ENCODE data around the gene BRSK2. TPM values are rescaled to one million over a fixed set of nuclear protein-coding genes. Genes with fewer than 3 reads are reported as not detected.

BRSK2 gene
- total RNA-seq, 1 donor from 2014 or later = 6.9 TPM

DNA sequence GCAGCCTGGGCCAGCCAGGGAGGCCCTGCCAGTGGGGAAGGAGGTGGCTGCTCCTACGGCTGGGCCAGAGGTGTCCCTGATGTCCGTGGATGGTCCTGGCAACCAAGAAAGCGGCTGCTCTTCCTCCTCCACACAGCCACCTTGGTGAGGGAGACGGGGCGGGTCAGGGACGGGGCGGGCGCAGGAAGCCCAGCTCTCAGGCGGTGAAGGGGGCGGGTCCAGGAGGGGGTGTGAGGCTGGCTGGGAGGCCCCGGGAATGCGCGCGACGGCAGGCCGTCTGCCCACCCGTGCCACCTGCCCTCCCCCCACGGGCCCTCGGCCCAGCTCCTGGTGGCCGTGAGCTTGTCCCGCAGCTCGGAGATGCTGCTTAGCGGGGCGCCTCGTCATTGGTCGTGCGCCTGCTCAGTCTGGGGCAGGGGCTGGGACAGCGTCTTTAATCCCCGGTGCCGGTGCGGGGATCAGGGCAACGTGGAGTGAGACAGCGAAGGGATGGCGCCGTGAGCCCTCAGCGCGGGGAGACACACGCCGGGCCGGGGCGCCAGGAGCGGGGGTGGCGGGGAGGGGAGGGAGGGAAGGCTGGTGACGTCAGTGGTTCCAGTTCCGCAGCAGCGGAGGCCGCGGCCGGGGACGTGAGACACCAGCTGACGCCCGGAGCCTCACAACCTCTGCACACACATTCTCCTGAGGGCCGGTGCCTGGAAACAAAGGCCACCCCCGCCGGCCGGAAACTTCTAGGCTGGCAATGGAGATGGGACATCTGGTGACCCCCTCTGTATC lies 6.7 kb upstream of the BRSK2 start:
- Mint-ChIP-seq H3K4me3 (ENCODE audit: unreplicated experiment) (peak overlapping the region; percentile 75), H3K9me3 (ENCODE audit: low read depth) (peaks cover 5% of the 10 kb centered on the region), H3K36me3 (ENCODE audit: low read depth) (no peaks in the 10 kb centered on the region), H3K27me3 (ENCODE audit: low read depth) (peaks cover 6% of the 10 kb centered on the region), H3K27ac (ENCODE audit: unreplicated experiment) (peak overlapping the region; percentile 59), H3K4me1 (ENCODE audit: low read depth) (peaks cover 2% of the 10 kb centered on the region)
- TF ChIP-seq CTCF (IDR thresholded peaks at IDR 0.05) = peak; percentile 24
- DNase-seq (ENCODE audit: low spot score) = no peak

DNA sequence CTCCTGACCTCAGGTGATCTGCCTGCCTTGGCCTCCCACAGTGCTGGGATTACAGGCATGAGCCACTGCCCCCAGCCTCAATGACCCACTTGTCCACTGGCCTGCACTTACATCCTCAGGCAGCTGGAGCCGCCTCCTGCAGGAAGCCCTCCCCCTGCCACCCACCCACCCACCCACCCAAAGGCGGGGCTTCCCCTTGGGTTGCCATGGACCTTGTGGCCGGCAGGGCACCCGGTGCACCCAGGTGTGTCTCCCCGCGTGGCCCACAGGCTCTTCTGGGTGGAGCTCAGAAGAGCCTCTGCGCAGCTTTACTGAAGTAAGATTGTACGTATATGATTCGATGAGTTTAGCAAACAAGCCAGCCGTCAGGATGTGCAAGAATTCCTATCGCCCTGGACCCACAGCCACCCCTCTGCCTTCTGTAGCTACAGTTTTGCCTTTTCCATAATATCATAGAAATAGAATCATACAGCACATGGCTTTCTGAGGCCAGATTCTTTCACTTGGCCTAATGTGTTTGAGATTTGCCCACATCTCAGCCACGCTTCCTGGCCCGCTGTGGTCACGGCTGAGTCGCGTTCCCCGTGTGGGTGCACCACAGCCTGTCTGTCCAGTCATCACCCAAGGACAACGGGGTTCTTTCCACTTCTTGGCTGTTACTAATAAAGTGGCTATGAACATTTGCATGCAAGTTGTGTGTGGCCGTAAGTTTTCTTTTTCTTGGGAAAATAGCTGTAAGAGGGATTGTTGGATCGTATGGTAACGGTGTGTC lies 5.3 kb upstream of the BRSK2 start:
- TF ChIP-seq CTCF (IDR thresholded peaks at IDR 0.05) = no peak
- Mint-ChIP-seq H3K4me1 (ENCODE audit: low read depth) (peaks cover 2% of the 10 kb centered on the region), H3K36me3 (ENCODE audit: low read depth) (no peaks in the 10 kb centered on the region), H3K27me3 (ENCODE audit: low read depth) (peaks cover 3% of the 10 kb centered on the region), H3K9me3 (ENCODE audit: low read depth) (peaks cover 5% of the 10 kb centered on the region), H3K4me3 (ENCODE audit: unreplicated experiment) (no peak overlapping the region), H3K27ac (ENCODE audit: unreplicated experiment) (no peak overlapping the region)
- no peak for DNase-seq (ENCODE audit: low spot score)

- no peak for TF ChIP-seq CTCF (IDR thresholded peaks at IDR 0.05)
- H3K27me3 Mint-ChIP-seq (ENCODE audit: low read depth) = no peaks in the 10 kb centered on the region
- no peaks in the 10 kb centered on the region for H3K9me3 Mint-ChIP-seq (ENCODE audit: low read depth)
- H3K27ac Mint-ChIP-seq (ENCODE audit: unreplicated experiment) = no peak overlapping the region
- DNase-seq (ENCODE audit: low spot score) = no peak
- H3K4me3 Mint-ChIP-seq (ENCODE audit: unreplicated experiment) = no peak overlapping the region
- H3K4me1 Mint-ChIP-seq (ENCODE audit: low read depth) = peaks cover 6% of the 10 kb centered on the region
- no peaks in the 10 kb centered on the region for H3K36me3 Mint-ChIP-seq (ENCODE audit: low read depth)
These were observed 2.2 kb upstream of the BRSK2 start for GRCh38 chr11:1387521-1387920.

- no peaks in the 10 kb centered on the region for H3K36me3 Mint-ChIP-seq (ENCODE audit: low read depth)
- H3K4me3 Mint-ChIP-seq (ENCODE audit: unreplicated experiment) = peak overlapping the region; percentile 71
- no peak for DNase-seq (ENCODE audit: low spot score)
- TF ChIP-seq CTCF (IDR thresholded peaks at IDR 0.05) = no peak
- no peaks in the 10 kb centered on the region for H3K9me3 Mint-ChIP-seq (ENCODE audit: low read depth)
- peaks cover 6% of the 10 kb centered on the region for H3K4me1 Mint-ChIP-seq (ENCODE audit: low read depth)
- H3K27me3 Mint-ChIP-seq (ENCODE audit: low read depth) = no peaks in the 10 kb centered on the region
- H3K27ac Mint-ChIP-seq (ENCODE audit: unreplicated experiment) = no peak overlapping the region
These were observed 1.6 kb upstream of the BRSK2 start for GRCh38 chr11:1387961-1388762.

- H3K36me3 Mint-ChIP-seq (ENCODE audit: low read depth) = no peaks in the 10 kb centered on the region
- H3K27ac Mint-ChIP-seq (ENCODE audit: unreplicated experiment) = no peak overlapping the region
- TF ChIP-seq CTCF (IDR thresholded peaks at IDR 0.05) = no peak
- no peaks in the 10 kb centered on the region for H3K27me3 Mint-ChIP-seq (ENCODE audit: low read depth)
- DNase-seq (ENCODE audit: low spot score) = no peak
- H3K4me1 Mint-ChIP-seq (ENCODE audit: low read depth) = peaks cover 3% of the 10 kb centered on the region
- peak overlapping the region; percentile 71 for H3K4me3 Mint-ChIP-seq (ENCODE audit: unreplicated experiment)
- no peaks in the 10 kb centered on the region for H3K9me3 Mint-ChIP-seq (ENCODE audit: low read depth)
These were observed 1.0 kb upstream of the BRSK2 start for GRCh38 chr11:1388763-1389102.

Measured in chondrocyte (in vitro differentiated cells).